DMS79 treated with DMSO at 0.1 percent for 48 hours (cell line): ENCODE results near the gene PDGFC.

Source experiments
- DNase-seq: peaks from one replicate; lab custom pipeline; 2025; lab: John Stamatoyannopoulos, UW

PDGFC gene

GRCh38 chr4:156749426-156750403 lies 221.9 kb downstream of the PDGFC start:
- no peak for DNase-seq

- DNase-seq, result no peak
Measured at GRCh38 chr4:156746111-156746510, 225.5 kb downstream of the PDGFC start.

- no peak for DNase-seq
Measured at GRCh38 chr4:156738766-156739165, 232.8 kb downstream of the PDGFC start.

DNA sequence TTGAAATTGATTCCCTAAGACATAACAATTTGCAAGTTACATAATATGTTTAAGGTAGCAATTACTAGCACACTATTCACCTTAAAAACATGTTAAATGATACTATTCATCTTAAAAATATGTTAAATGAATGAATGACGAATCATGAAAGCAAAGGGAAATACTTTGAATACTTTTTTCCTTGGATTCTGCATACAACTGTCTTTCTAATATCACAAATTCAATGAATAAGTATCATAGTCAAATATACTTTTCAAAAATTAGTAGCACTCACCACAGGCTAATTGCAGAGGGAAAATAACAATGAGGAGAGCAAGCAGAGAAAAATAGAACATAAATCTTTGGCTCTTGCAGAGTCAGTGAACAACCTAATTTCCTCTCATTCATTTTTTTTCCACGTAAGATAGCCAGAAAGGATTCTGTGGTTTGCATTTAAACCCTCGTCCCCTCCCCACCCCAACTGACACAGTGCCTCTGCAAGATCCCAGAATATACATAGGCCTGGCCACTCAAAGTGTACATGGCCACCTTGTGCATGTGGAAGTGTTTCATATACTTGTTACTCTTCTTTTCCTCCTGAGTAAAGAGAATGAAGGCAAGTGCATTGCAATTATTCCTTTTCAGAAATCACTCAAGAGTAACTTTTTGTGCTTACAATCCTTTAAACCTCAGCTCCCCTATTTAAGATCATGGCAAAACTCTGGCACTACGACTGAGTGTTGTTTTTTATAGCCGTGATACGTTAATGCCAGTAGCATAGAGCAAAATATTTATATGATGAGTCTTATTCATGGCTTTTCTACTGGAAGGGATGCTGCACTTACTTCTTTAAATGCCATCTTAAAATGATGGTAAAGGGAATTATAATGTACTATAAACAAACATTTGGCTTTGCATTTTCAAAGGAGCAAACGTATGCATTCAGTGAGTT lies 236.4 kb downstream of the PDGFC start:
- DNase-seq, result no peak

DNA sequence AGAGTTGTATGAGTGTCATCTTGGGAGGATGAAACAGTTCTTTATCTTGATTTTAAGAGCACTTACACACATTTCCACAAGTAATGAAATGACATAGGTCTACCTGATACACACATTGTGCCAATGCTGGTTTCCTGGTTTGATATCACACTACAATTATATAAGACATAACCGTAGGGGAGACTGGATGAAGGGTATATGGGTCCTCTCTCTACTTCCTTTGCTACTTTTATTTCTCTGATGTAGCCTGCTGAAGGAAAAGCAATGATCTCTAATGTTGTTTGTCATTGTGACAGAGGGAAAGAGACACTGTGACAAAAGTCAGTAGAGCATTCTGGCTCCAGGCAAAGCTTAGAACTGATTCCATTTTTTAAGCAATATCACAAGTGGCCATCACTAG lies 238.0 kb downstream of the PDGFC start:
- no peak for DNase-seq

DNA sequence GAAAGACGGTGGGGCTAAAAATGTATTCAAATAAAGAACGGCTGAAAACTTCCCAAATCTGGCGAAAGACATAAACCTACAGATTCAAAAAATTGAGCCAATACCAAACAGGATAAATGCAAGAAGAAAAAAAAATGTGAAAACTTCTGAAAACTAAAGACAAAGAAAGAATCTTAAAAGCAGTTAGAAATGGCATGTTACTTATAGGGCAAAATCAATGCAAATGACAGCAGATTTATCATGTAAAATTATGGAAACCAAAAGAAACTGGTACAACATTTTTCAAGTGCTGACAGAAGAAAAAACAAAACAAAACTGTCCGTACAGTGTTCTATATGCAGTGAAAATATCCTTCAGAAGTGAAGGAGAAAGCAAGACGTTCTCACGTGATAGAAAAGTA lies 239.0 kb downstream of the PDGFC start:
- no peak for DNase-seq

DNA sequence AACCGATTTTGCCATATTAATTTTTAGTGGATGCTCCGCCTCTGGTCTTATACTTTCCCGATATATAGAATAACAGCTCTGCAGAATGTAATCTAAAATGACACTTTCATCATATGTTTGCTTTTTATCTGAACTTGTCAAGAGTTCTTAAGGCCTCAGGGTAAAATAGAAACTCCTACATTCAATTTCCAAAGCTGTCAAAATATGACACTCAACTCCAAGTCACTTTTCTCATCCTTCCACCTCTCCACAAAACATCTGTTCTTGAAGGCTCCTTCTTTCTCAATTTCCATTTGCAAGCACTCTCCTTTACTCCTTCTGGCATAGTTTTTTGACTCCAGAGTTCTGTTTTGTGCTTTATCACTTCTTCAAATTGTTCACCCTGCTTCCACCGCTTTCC lies 242.2 kb downstream of the PDGFC start:
- no peak for DNase-seq

DNA sequence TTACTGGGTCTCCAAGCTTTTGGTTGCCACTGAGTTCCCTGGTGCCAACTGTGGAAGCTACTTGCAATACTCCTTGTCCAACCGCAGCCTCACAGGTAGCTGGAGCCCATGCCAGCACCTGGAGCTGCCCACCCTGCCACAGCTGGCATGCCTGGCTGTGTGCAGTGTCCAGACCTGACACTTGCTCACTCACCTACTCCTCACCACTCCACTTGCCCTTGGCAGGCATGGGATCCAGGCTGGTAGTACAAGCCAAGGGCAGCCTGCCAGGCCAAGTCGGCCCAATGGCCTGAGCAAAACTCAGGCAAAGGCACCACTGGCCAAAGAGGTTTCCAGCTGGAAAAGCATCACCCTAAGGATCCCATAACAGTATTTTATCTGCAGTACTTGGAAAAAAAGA lies 246.3 kb downstream of the PDGFC start:
- DNase-seq, result no peak

DNA sequence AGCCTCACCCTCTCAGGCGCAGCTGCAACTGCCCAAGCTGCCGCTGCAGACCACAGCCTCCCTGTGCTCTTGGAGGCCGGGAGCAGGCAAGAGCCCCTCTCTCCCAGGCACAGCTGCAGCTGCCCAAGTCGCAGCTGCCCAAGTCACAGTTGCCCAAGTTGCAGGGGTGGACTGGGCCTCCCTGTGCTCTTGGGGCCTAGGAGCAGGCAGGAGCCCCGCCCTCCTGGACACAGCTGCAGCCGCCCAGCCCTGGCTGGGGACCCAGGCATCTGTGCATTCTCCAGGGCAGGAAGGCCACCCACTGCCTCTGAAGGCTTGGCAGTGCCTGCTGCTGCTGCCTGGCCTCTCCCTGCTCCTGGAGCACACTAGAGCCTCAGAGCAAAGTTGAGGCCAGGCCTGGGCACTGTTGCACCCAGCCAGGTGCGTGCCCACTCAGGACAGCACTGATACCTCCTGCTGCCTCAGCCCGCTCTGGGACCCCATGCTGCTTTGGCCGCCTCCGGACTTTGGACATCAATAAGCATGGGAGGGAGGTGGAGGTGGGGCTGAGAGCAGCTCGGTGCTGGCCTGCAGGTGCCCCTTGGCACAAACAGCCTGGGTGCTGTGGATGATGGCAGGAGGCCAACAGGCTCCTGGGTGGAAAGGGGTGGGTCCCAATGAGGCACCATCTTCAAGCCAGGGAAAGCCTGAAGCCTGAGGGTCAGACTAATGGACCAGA lies 247.5 kb downstream of the PDGFC start:
- no peak for DNase-seq

DNA sequence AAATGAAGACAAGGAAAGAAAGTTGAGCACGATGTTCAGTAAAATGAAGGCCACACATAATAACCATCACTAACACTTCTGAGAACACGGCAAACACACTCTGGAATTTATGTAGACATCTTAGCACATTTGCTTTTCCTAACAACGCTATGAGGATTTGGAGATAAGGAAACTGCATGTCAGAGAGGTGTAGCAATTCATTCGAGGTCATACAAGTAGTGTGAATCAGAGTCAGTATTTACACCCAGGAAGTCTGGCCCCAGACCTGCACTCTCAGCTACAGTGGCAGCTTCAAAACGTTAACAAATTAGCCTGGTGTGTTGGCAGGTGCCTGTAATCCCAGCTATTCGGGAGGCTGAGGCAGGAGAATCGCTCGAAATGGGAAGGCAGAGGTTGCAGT lies 253.4 kb downstream of the PDGFC start:
- no peak for DNase-seq

DNA sequence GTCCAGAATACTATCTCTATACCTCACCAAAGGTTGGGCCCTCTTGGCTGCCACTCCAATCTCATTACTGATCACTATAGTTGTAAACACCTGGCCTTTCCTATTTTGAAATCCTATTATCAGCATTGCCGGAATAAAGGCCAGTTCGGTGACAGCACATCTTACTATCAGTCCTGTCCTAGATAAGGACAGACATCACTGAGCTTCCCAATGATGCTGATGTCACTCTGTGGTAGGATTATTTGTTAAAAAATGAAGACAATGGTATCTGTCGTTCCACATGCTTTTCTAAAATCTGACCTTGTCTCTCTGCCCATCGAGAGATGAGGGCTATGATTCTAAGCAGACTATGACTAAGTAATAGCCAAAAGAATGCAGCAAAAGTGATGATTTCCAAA lies 260.4 kb downstream of the PDGFC start:
- no peak for DNase-seq
